Tibial nerve (tissue), 4 donors: Measurements from ENCODE around the gene PAN2. TPM values are rescaled to one million over a fixed set of nuclear protein-coding genes. Genes with fewer than 3 reads are reported as not detected.

Experiments used
- DNase-seq, 2 donors: peaks; one replicate each; pipeline ENCODE4 v3.0.0-alpha.2; 2019; ENCODE audit warnings: low spot score in 2 of 2
- H3K27ac ChIP-seq, 4 donors: fragments of 200-600 bp; sonication (generic) in 3 of 4; one replicate each; pipeline ENCODE4 v1.5.1; 2017 to 2019; ENCODE audit warnings: mild to moderate bottlenecking in 1 of 4
- H3K27me3 ChIP-seq, 2 donors: fragments of 200-600 bp; sonication (generic) in 1 of 2; one replicate each; pipeline versions ENCODE4 v1.5.1 to v1.6.0; 2017 to 2019
- H3K36me3 ChIP-seq, 3 donors: fragments of 200-600 bp; sonication (generic); one replicate each; pipeline ENCODE4 v1.5.1; 2018 to 2019
- H3K4me1 ChIP-seq, 4 donors: fragments of 200-600 bp; sonication (generic) in 3 of 4; one replicate each; pipeline ENCODE4 v1.5.1; 2017 to 2019
- H3K4me3 ChIP-seq, 4 donors: fragments of 200-600 bp; sonication (generic) in 3 of 4; one replicate each; pipeline ENCODE4 v1.5.1; 2017 to 2019; ENCODE audit warnings: mild to moderate bottlenecking in 1 of 4, moderate library complexity in 1 of 4
- H3K9me3 ChIP-seq, 4 donors: fragments of 200-600 bp; sonication (generic) in 3 of 4; one replicate each; pipeline ENCODE4 v1.5.1; 2017 to 2019
- CTCF ChIP-seq, 5 experiments: fragments of 200-600 bp in 3 of 5; fragments of 450-650 bp in 2 of 5; sonication (generic) in 3 of 5; IDR thresholded peaks; one replicate each; pipeline ENCODE4 v1.5.1; 2016 to 2019; ENCODE audit warnings: antibody characterized with exemption in 5 of 5, mild to moderate bottlenecking in 3 of 5, moderate library complexity in 2 of 5
- EP300 ChIP-seq, 2 donors: sonication (generic); formaldehyde crosslinking; IDR thresholded peaks; one replicate each; pipeline ENCODE4 v1.6.1; 2017; ENCODE audit warnings: antibody characterized with exemption in 2 of 2, mild to moderate bottlenecking in 1 of 2
- POLR2A ChIP-seq, 2 donors: fragments of 450-650 bp; IDR thresholded peaks; one replicate each; pipeline ENCODE4 v1.6.1; 2017; ENCODE audit warnings: antibody characterized with exemption in 2 of 2, mild to moderate bottlenecking in 2 of 2, moderate library complexity in 2 of 2
- WGBS, 2 donors: methylation state at CpG; one replicate each; pipeline ENCODE4 v1.1.5; 2018; 5-methylcytosine and 5-hydroxymethylcytosine counted together
- total RNA-seq, 4 donors: library from RNA; depleted of rRNA; stranded (reverse); fragments of >200 nt; gene quantifications; one replicate each; pipeline ENCODE4 v1.1.0, GENCODE V29; 2016

The PAN2 gene
- total RNA-seq, 4 donors from 2014 or later: 50.1 to 69.8 (median 63.5) TPM

GRCh38 chr12:56341616-56342015, 7.8 kb upstream of the PAN2 start:
- WGBS, 2 donors: 35 to 64% methylated on average over 1 of the region's 1 CpG
- H3K4me3 ChIP-seq: no peak overlapping the region
- H3K36me3 ChIP-seq: peaks cover 0 to 59% (median 10%) of the 10 kb centered on the region in 3 donors
- no peaks in the 10 kb centered on the region for H3K27me3 ChIP-seq
- H3K27ac ChIP-seq: no peak overlapping the region
- no peaks in the 10 kb centered on the region for H3K9me3 ChIP-seq
- DNase-seq: no peak
- H3K4me1 ChIP-seq: no peaks in the 10 kb centered on the region
- TF ChIP-seq POLR2A (IDR thresholded peaks at IDR 0.05) (no peak), EP300 (IDR thresholded peaks at IDR 0.05) (no peak), CTCF (IDR thresholded peaks at IDR 0.05) (no peak)

- no peak for TF ChIP-seq EP300 (IDR thresholded peaks at IDR 0.05)
- TF ChIP-seq CTCF (IDR thresholded peaks at IDR 0.05): no peak
- no peak for TF ChIP-seq POLR2A (IDR thresholded peaks at IDR 0.05)
- WGBS, 2 donors: 81% methylated on average over 1 of the region's 1 CpG
- peak overlapping the region in 2 of 4 donors; percentile 31 to 76 for H3K27ac ChIP-seq
Observed at GRCh38 chr12:56339158-56339422, 5.3 kb upstream of the PAN2 start.

GRCh38 chr12:56338308-56339157, 4.7 kb upstream of the PAN2 start, which contains the start of gene IL23A:
IL23A (plus strand) TSS chr12:56338884; CDS start chr12:56339045, 161 bp downstream.
- H3K36me3 ChIP-seq: peaks cover 0 to 30% (median 4%) of the 10 kb centered on the region in 3 donors
- DNase-seq: no peak
- peak within 1 kb of the TSS in 2 of 4 donors; percentile 31 to 76 for H3K27ac ChIP-seq
- no peaks in the 10 kb centered on the region for H3K9me3 ChIP-seq
- peak within 1 kb of the TSS in 1 of 4 donors; percentile 20 for H3K4me3 ChIP-seq
- WGBS, 2 donors: 27 to 34% methylated on average over 9 of the region's 9 CpGs
- TF ChIP-seq CTCF (IDR thresholded peaks at IDR 0.05): no peak
- TF ChIP-seq POLR2A (IDR thresholded peaks at IDR 0.05): no peak
- no peak for TF ChIP-seq EP300 (IDR thresholded peaks at IDR 0.05)
- peaks cover 0 to 6% (median 3%) of the 10 kb centered on the region in 4 donors for H3K4me1 ChIP-seq
- H3K27me3 ChIP-seq: no peaks in the 10 kb centered on the region

More at GRCh38 chr12:56339158-56339422, 5.3 kb upstream of the PAN2 start:
- peaks cover 0 to 35% (median 10%) of the 10 kb centered on the region in 3 donors for H3K36me3 ChIP-seq
- peaks cover 0 to 6% (median 3%) of the 10 kb centered on the region in 4 donors for H3K4me1 ChIP-seq
- H3K4me3 ChIP-seq: peak overlapping the region in 1 of 4 donors; percentile 20
- H3K9me3 ChIP-seq: no peaks in the 10 kb centered on the region
- H3K27me3 ChIP-seq: no peaks in the 10 kb centered on the region
- no peak for DNase-seq

- 76 to 84% methylated on average over 8 of the region's 8 CpGs for WGBS, 2 donors
- TF ChIP-seq CTCF (IDR thresholded peaks at IDR 0.05) (no peak), POLR2A (IDR thresholded peaks at IDR 0.05) (no peak), EP300 (IDR thresholded peaks at IDR 0.05) (no peak)
Observed at GRCh38 chr12:56337753-56338251, 4.0 kb upstream of the PAN2 start.

More at GRCh38 chr12:56337753-56338251, 4.0 kb upstream of the PAN2 start:
- H3K27me3 ChIP-seq: no peaks in the 10 kb centered on the region
- H3K36me3 ChIP-seq: peaks cover 0 to 23% (median 0%) of the 10 kb centered on the region in 3 donors
- H3K4me1 ChIP-seq: peaks cover 0 to 12% (median 8%) of the 10 kb centered on the region in 4 donors
- no peak for DNase-seq
- no peak overlapping the region for H3K4me3 ChIP-seq
- no peaks in the 10 kb centered on the region for H3K9me3 ChIP-seq
- H3K27ac ChIP-seq: peak overlapping the region in 1 of 4 donors; percentile 76
